Panc1 (cell line): ENCODE data around the gene SNX27.

ENCODE experiments used
- CTCF ChIP-seq: fragments of 450-650 bp; IDR thresholded peaks from 2 replicates; pipeline ENCODE4 v1.5.1; 2017; ENCODE audit warnings: mild to moderate bottlenecking
- POLR2AphosphoS5 ChIP-seq: IDR thresholded peaks from 2 replicates; pipeline ENCODE4 v1.6.1; 2012; ENCODE audit warnings: mild to moderate bottlenecking, low read depth, low read length, moderate library complexity
- REST ChIP-seq, 2 experiments: IDR thresholded peaks; 2 replicates each; pipeline ENCODE4 v1.6.1; 2011 to 2012; ENCODE audit warnings: low read depth in 2 of 2, control low read depth in 1 of 2, low read length in 1 of 2, mild to moderate bottlenecking in 1 of 2, moderate library complexity in 1 of 2; ENCODE audit not compliant: insufficient read depth in 1 of 2
- SIN3A ChIP-seq: IDR thresholded peaks from 2 replicates; pipeline ENCODE4 v1.6.1; 2012; ENCODE audit warnings: low read depth, mild to moderate bottlenecking, low read length, moderate library complexity, borderline replicate concordance; ENCODE audit not compliant: insufficient read depth
- TCF7L2 ChIP-seq: IDR thresholded peaks from 2 replicates; pipeline ENCODE4 v1.6.1; 2011; ENCODE audit warnings: mild to moderate bottlenecking, low read depth, low read length, inconsistent platforms

GRCh38 chr1:151741516-151741915, 129.7 kb downstream of the SNX27 start:
- TF ChIP-seq CTCF = no peak
- TF ChIP-seq POLR2AphosphoS5 = no peak
- no peak for TF ChIP-seq TCF7L2
- TF ChIP-seq REST (IDR thresholded peaks at IDR 0.05; ENCODE audit: insufficient read depth in 1 of 2, low read depth in 2 of 2, low read length in 1 of 2) = no peak
- no peak for TF ChIP-seq SIN3A
